ENCODE results near the gene RBMS3.

DNA sequence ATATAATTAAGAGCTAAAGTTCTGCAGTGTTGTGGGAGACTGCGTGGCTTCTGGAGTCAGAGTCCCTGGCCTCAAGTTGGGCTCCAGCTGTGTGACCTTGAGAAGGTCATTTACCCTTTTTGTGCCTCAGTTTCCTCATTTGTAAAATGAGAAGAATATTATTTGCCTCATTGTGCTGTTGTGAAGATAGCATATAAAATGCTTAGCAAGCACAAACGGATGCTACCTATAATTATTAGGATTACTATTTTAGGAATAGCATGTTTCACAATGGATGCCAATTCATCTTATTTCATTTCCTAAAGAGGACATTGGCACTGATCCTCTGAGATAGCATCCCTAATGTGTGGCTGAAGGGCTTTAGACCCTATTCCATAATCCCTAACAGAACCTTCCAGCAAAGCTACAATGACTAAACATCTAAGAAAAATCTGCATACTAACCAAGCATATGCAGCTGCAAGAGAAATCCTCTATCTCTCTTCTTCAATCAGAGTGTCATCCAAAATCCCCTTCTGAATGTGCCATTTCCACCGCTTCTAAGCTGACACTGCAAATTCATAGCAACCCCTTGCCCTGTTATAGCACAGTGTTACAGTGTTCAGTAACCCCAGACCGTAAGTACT lies 148.3 kb downstream of the RBMS3 start:
- no peak for TF ChIP-seq EZH2 (IDR thresholded peaks at IDR 0.05)
- TF ChIP-seq, protein P1, sequence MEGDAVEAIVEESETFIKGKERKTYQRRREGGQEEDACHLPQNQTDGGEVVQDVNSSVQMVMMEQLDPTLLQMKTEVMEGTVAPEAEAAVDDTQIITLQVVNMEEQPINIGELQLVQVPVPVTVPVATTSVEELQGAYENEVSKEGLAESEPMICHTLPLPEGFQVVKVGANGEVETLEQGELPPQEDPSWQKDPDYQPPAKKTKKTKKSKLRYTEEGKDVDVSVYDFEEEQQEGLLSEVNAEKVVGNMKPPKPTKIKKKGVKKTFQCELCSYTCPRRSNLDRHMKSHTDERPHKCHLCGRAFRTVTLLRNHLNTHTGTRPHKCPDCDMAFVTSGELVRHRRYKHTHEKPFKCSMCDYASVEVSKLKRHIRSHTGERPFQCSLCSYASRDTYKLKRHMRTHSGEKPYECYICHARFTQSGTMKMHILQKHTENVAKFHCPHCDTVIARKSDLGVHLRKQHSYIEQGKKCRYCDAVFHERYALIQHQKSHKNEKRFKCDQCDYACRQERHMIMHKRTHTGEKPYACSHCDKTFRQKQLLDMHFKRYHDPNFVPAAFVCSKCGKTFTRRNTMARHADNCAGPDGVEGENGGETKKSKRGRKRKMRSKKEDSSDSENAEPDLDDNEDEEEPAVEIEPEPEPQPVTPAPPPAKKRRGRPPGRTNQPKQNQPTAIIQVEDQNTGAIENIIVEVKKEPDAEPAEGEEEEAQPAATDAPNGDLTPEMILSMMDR (IDR thresholded peaks at IDR 0.05): no peak
- no peak for TF ChIP-seq EZH2phosphoT487 (IDR thresholded peaks at IDR 0.05)
